AG10803 (cell line): ENCODE results near the gene MIP.

Experiments used
- DNase-seq: peaks from one replicate; pipeline ENCODE4 v3.0.0; 2010; ENCODE audit warnings: low read depth
- H3K4me3 ChIP-seq: 2 replicates; pipeline ENCODE4 v1.5.1; 2011; ENCODE audit warnings: mild to moderate bottlenecking, low read length, control low read depth
- TF ChIP-seq, protein P1 (sequence below): conservative IDR thresholded peaks from 2 replicates; pipeline ENCODE4 v1.5.1; 2011; ENCODE audit warnings: mild to moderate bottlenecking, low read length, control low read depth, inconsistent platforms

The MIP gene

DNA sequence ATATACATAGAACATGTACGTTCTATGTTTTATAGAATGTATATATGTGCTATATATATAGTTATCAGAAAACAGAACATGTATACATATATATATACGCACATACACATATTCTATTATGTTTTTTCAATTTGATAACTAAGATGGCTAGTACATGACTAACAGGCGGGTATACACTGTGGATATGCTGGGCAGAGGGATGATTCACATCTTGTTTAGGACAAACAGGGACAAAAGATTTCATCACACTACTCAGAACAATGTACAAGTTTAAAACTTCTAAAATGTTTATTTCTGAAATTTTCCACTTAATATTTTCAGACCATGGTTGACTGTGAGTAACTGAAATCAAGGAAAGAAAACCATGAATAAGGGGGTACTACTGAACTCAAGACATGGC, 22.6 kb downstream of the MIP start:
- TF ChIP-seq, protein P1, sequence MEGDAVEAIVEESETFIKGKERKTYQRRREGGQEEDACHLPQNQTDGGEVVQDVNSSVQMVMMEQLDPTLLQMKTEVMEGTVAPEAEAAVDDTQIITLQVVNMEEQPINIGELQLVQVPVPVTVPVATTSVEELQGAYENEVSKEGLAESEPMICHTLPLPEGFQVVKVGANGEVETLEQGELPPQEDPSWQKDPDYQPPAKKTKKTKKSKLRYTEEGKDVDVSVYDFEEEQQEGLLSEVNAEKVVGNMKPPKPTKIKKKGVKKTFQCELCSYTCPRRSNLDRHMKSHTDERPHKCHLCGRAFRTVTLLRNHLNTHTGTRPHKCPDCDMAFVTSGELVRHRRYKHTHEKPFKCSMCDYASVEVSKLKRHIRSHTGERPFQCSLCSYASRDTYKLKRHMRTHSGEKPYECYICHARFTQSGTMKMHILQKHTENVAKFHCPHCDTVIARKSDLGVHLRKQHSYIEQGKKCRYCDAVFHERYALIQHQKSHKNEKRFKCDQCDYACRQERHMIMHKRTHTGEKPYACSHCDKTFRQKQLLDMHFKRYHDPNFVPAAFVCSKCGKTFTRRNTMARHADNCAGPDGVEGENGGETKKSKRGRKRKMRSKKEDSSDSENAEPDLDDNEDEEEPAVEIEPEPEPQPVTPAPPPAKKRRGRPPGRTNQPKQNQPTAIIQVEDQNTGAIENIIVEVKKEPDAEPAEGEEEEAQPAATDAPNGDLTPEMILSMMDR: no peak

DNA sequence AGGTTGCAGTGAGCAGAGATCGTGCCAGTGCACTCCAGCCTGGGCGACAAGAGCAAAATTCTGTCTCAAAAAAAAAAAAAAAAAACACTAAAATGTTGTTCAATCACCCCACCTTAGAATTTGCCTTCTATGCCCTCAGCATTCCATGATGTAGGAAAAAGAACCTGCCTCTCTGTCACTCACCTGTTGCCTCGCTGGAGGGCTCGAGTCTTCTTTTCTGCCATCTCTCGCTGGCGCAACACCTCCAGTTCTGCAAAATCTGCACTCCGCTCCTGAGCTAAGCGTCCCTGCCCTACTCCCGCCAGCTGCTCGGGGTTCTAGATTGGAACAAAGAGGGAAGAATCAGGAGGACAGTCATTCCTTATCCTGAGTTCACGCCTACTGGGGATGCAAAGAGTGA, 23.2 kb downstream of the MIP start:
- TF ChIP-seq, protein P1: no peak
- no peak for DNase-seq
- H3K4me3 ChIP-seq: no peak overlapping the region

More for the DNA sequence above, 22.6 kb downstream of the MIP start:
- H3K4me3 ChIP-seq: no peak overlapping the region
- DNase-seq: no peak

DNA sequence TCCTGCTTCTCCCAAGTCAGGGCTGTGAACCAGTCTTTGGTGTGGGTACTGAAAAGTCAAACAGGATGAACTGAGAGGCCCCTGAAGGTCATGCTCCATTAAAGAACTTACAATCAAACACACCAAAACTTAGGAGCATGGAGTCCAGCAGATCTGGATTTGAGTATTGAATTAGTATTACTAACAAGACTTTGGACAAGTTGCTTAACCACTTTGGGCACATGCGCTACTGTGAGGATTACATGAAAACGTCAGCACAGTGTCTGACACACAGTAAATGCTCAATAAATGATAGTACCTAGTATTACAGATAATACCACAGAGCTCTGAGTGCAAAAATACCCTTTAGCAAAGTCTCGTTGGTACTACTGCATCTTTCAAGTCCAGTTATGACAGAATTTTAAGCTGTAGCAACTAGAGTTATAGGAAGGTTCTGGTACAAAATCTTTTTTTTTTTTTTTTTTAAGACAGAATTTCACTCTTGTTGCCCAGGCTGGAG, 28.5 kb downstream of the MIP start:
- no peak overlapping the region for H3K4me3 ChIP-seq
- TF ChIP-seq, protein P1: no peak
- DNase-seq: no peak

DNA sequence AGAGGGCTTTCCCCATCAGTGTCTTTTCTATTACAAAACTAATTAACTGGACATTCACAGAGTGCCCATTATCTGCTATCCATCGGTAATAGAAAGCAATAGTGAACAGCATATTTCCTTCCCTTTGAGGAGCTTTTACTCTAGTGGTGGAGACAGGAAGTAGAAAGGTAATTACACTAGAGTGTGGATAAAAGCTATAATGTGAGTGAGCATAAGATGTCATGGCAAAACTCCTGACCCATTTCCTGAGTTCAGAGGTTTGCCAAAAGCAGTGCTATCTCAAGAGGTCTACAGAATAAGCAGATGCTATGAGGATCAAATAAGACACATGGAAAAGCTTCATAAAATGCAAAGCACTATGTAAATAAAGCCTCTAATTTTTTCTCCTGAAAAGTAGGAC, 29.3 kb downstream of the MIP start:
- DNase-seq: no peak
- no peak overlapping the region for H3K4me3 ChIP-seq
- TF ChIP-seq, protein P1: no peak

DNA sequence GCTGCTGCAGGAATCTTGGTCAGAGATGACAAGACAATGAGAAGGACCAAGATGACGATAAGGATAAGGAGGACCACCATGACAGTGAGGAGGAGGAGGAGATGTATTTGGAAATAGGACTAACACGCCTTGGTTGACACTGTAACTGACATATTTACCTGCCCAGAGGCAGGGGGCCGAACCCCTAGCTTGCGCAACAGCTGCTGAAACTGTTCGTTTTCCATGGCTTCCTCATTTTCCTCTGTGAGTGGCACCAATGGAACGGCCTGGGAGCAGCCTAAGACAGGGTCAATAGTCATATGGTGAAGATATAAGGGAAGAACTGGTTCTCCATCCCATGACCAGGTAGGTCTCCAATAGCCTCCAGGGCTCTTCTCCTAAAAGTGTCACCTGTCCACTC, 34.0 kb downstream of the MIP start:
- DNase-seq: no peak
- TF ChIP-seq, protein P1: no peak
- no peak overlapping the region for H3K4me3 ChIP-seq

DNA sequence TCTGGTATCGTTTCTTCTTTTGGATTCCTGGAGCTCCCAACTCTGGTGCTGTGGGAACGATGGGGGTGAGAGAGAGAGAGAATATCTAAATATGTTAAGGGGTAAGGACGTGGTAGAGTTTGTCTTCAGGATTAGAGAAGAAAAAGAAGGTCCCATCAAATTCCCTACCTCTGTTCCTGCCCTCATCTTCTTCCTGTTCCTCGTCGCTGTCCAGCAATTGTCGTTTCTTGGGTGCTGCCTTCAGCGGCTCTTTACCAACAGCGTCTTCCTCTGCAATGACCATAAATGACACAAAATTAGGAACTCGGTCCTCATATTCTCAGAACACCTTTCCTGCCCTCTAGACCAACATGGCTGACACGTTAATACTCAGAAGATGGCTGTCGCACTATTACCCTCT, 36.7 kb downstream of the MIP start:
- no peak overlapping the region for H3K4me3 ChIP-seq
- TF ChIP-seq, protein P1: no peak
- no peak for DNase-seq

DNA sequence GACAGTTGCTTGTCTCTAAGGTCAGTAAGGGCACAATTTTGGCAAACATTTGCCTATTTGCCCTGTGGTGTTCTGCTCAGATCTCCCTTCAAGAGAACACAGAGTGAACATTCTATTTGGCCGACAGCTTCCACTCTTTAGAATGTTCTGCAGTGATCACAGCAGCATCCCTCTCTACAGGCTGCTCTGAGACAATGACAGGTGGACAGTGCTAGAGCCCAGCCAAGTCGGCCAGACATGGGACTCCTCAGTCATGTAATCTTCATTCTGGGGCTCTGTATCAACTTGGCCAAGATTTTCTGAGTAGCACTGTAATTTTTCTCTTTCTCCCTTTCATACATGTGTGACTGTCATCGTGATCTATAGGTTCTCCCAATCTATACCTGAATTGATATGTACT, 40.1 kb downstream of the MIP start:
- no peak for DNase-seq
- TF ChIP-seq, protein P1: no peak
- no peak overlapping the region for H3K4me3 ChIP-seq
